ENCODE results near the gene KCNJ5. TPM values are rescaled to one million over a fixed set of nuclear protein-coding genes. Genes with fewer than 3 reads are reported as not detected.
A peak's percentile ranks its signal among the peaks of the same experiment; 100 is the strongest.

Gene KCNJ5
- total RNA-seq, 1 experiment from 2014 or later = 0.22 TPM

DNA sequence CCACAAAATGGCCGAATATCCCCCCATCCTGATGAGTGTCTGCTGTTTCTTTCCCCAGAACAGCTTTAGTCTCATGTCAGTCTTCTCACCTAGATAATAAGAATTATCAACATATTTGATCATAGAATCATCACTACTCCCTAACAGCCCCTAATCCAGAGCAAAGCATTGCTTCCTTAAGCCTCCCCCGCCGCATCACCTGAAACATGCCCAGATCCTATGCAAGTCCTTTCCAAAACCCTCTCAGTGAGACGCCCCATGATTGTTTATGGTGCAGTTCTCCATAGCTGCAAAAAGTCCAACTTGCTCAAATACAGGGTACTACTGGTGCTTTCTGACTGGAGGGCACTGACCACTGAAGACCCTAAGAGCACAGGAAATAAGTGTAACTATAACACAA, 44.2 kb upstream of the KCNJ5 start (continued):
- TF ChIP-seq ETV6 (CRISPR knock-in tag; IDR thresholded peaks at IDR 0.05) (no peak), ZNF396 (CRISPR knock-in tag; IDR thresholded peaks at IDR 0.05; ENCODE audit: borderline replicate concordance) (no peak), NFE2L1 (CRISPR knock-in tag; IDR thresholded peaks at IDR 0.05) (no peak), CBFB (CRISPR knock-in tag; IDR thresholded peaks at IDR 0.05; ENCODE audit: low read depth) (no peak)

GRCh38 chr11:128848815-128849455, 42.2 kb upstream of the KCNJ5 start:
- peaks cover 4% of the 10 kb centered on the region; the same call in 1 of the 2 replicates for H3K4me1 Mint-ChIP-seq
- no peaks in the 10 kb centered on the region for H3K9me3 Mint-ChIP-seq
- peak; percentile 90 for DNase-seq (ENCODE audit: low spot score)
- no peak overlapping the region for H3K27ac Mint-ChIP-seq
- ChIA-PET POLR2A (no interaction called here), CTCF (interaction anchor here (0.6 to 1.5 kb wide), 20 partner anchors 8 to 691 kb away, joined by 3 to 11 read pairs (median 4); no protein-coding TSS in a partner anchor)
- H3K36me3 Mint-ChIP-seq = no peaks in the 10 kb centered on the region
- no peaks in the 10 kb centered on the region for H3K27me3 Mint-ChIP-seq (ENCODE audit: low read depth)
- no peak overlapping the region for H3K4me3 Mint-ChIP-seq
- peak; percentile 100 for ATAC-seq
- no peak for TF ChIP-seq NFATC4 (CRISPR knock-in tag; IDR thresholded peaks at IDR 0.05)
- peak; percentile 59; the same call in 1 of the 2 replicates for TF ChIP-seq ETV6 (CRISPR knock-in tag; IDR thresholded peaks at IDR 0.05)
- TF ChIP-seq CTCF (IDR thresholded peaks at IDR 0.05) = peak; percentile 98
- TF ChIP-seq HMGXB4 (CRISPR knock-in tag; IDR thresholded peaks at IDR 0.05) = 0 out of 2 replicates have a peak, but pooled peaks have one; percentile 30
- TF ChIP-seq NR1H2 (CRISPR knock-in tag; IDR thresholded peaks at IDR 0.05) = no peak
- TF ChIP-seq ZNF121 (CRISPR knock-in tag; IDR thresholded peaks at IDR 0.05) = 0 out of 2 replicates have a peak, but pooled peaks have one; percentile 3

DNA sequence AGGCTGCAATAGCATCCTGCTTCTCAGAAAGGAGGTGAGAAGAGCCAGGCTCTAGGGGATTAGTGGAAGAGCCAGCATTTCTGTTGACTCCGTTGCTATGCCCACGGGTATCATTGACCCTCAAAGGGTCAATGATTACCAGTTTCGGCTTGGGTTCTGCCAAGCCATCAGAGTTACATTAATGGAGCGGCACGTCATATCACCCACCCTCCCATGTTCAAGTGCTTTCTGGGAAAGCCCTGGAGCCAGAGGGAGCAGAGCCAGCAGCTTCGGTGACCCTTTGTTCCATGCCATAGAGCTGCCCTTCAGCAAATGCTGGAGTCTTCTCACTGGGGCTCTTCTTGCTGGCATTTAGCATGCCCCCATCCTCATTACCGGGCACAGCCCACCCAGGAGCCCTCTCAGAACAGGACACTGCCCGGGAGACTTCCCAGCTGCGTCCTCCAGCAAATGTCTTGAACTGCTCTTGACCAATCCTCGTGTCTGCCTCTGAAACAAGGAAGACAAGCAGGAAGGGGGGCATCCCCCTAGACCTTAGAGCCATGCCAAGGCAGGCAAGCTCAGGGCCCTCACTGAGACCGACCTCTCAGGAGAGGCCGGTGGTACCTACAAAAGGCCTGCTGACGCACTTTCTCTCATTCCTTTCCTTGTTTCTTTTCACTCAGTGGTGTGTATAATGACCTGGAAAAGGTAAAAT, 38.7 kb upstream of the KCNJ5 start:
- no peaks in the 10 kb centered on the region for H3K9me3 Mint-ChIP-seq
- peaks cover 7% of the 10 kb centered on the region for H3K4me1 Mint-ChIP-seq
- ATAC-seq = no peak
- DNase-seq (ENCODE audit: low spot score) = no peak
- TF ChIP-seq GABPB1 (CRISPR knock-in tag; IDR thresholded peaks at IDR 0.05) (no peak), ARID4B (CRISPR knock-in tag; IDR thresholded peaks at IDR 0.05; ENCODE audit: borderline replicate concordance) (no peak), ZNF671 (CRISPR knock-in tag; IDR thresholded peaks at IDR 0.05) (no peak), JUN (CRISPR knock-in tag; IDR thresholded peaks at IDR 0.05) (no peak), SMAD4 (CRISPR knock-in tag; IDR thresholded peaks at IDR 0.05) (no peak), ZNF396 (CRISPR knock-in tag; IDR thresholded peaks at IDR 0.05; ENCODE audit: borderline replicate concordance) (no peak), CREB1 (CRISPR knock-in tag; IDR thresholded peaks at IDR 0.05) (no peak), JAZF1 (CRISPR knock-in tag; IDR thresholded peaks at IDR 0.05) (no peak), ZNF232 (CRISPR knock-in tag; IDR thresholded peaks at IDR 0.05) (no peak), ZNF423 (CRISPR knock-in tag; IDR thresholded peaks at IDR 0.05) (no peak), ZMAT4 (CRISPR knock-in tag; IDR thresholded peaks at IDR 0.05) (no peak)
- TF ChIP-seq, protein P1, sequence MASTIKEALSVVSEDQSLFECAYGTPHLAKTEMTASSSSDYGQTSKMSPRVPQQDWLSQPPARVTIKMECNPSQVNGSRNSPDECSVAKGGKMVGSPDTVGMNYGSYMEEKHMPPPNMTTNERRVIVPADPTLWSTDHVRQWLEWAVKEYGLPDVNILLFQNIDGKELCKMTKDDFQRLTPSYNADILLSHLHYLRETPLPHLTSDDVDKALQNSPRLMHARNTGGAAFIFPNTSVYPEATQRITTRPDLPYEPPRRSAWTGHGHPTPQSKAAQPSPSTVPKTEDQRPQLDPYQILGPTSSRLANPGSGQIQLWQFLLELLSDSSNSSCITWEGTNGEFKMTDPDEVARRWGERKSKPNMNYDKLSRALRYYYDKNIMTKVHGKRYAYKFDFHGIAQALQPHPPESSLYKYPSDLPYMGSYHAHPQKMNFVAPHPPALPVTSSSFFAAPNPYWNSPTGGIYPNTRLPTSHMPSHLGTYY (CRISPR knock-in tag; IDR thresholded peaks at IDR 0.05) = no peak
- TF ChIP-seq, protein P2, sequence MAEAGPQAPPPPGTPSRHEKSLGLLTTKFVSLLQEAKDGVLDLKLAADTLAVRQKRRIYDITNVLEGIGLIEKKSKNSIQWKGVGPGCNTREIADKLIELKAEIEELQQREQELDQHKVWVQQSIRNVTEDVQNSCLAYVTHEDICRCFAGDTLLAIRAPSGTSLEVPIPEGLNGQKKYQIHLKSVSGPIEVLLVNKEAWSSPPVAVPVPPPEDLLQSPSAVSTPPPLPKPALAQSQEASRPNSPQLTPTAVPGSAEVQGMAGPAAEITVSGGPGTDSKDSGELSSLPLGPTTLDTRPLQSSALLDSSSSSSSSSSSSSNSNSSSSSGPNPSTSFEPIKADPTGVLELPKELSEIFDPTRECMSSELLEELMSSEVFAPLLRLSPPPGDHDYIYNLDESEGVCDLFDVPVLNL (CRISPR knock-in tag; IDR thresholded peaks at IDR 0.05; ENCODE audit: borderline replicate concordance, low read depth) = no peak
- no peak overlapping the region for H3K4me3 Mint-ChIP-seq
- POLR2A ChIA-PET = interaction anchor here (0.5 kb wide), 1 partner anchor 406 kb away, joined by 4 read pairs; no protein-coding TSS in a partner anchor
- CTCF ChIA-PET = no interaction called here
- H3K27ac Mint-ChIP-seq = no peak overlapping the region
- H3K27me3 Mint-ChIP-seq (ENCODE audit: low read depth) = peaks cover 4% of the 10 kb centered on the region; the same call in 1 of the 2 replicates
- no peaks in the 10 kb centered on the region for H3K36me3 Mint-ChIP-seq

Data from WTC11 (cell line).